SU-DHL-6 (cell line): ENCODE data around the gene TIPIN.
"Not testable (repeated sequence)": the region's sequence is repeated elsewhere in the genome, so short reads cannot be mapped to it uniquely, and the experiment has no call there.

Source experiments
- H2AFZ ChIP-seq: fragments of 200-600 bp; sonication (generic); 2 replicates; pipeline ENCODE4 v1.6.1; 2014; ENCODE audit warnings: low read depth, mild to moderate bottlenecking, moderate library complexity, mixed read lengths, antibody characterized with exemption, low read length; ENCODE audit not compliant: severe bottlenecking
- H3F3A ChIP-seq: fragments of 200-600 bp; shearing (Covaris generic); 2 replicates; pipeline ENCODE4 v1.6.0; 2016; ENCODE audit warnings: antibody characterized with exemption, mild to moderate bottlenecking; ENCODE audit not compliant: insufficient read depth
- H3K27ac ChIP-seq: fragments of 200-600 bp; sonication (generic); 2 replicates; pipeline ENCODE4 v1.5.1; 2016; ENCODE audit warnings: low read depth, mild to moderate bottlenecking, low read length, moderate library complexity, mixed read lengths
- H3K27me3 ChIP-seq: fragments of 200-600 bp; sonication (generic), shearing (Covaris generic); 2 replicates; pipeline ENCODE4 v1.6.0; 2014; ENCODE audit warnings: mild to moderate bottlenecking, low read length
- H3K36me3 ChIP-seq: fragments of 200-600 bp; sonication (generic); 2 replicates; pipeline ENCODE4 v1.6.1; 2014; ENCODE audit warnings: mild to moderate bottlenecking, low read length, mixed read lengths
- H3K4me2 ChIP-seq: fragments of 300-600, 200-600 bp; shearing (Covaris generic), sonication (generic); 2 replicates; pipeline ENCODE4 v1.6.0; 2014; ENCODE audit warnings: low read length, low read depth, mild to moderate bottlenecking; ENCODE audit not compliant: poor library complexity, severe bottlenecking
- H3K4me3 ChIP-seq: fragments of 200-600 bp; sonication (generic); 2 replicates; pipeline ENCODE4 v1.5.1; 2014; ENCODE audit warnings: antibody characterized with exemption, low read length, mild to moderate bottlenecking, mixed read lengths; ENCODE audit not compliant: insufficient read depth, poor library complexity, severe bottlenecking
- H3K79me2 ChIP-seq: fragments of 200-600 bp; sonication (generic); 2 replicates; pipeline ENCODE4 v1.6.1; 2014; ENCODE audit warnings: mild to moderate bottlenecking, low read length, moderate library complexity; ENCODE audit not compliant: insufficient read depth
- H3K9ac ChIP-seq: fragments of 200-600 bp; sonication (generic); 2 replicates; pipeline ENCODE4 v1.7.0; 2014; ENCODE audit warnings: mild to moderate bottlenecking, low read length
- H3K9me2 ChIP-seq: fragments of 200-600 bp; sonication (generic); replicated peaks from 2 replicates; pipeline ENCODE4 v1.6.1; 2014; ENCODE audit warnings: low read length; ENCODE audit not compliant: insufficient read depth
- H3K9me3 ChIP-seq: fragments of 200-600 bp; sonication (generic); 2 replicates; pipeline ENCODE4 v1.6.1; 2014; ENCODE audit warnings: low read length, mixed read lengths; ENCODE audit not compliant: insufficient read depth
- H4K20me1 ChIP-seq: fragments of 200-600 bp; sonication (generic); 2 replicates; pipeline ENCODE4 v1.6.1; 2014; ENCODE audit warnings: low read depth, mild to moderate bottlenecking, antibody characterized with exemption, low read length, moderate library complexity, mixed read lengths
- EZH2phosphoT487 ChIP-seq: fragments of 200-600 bp; sonication (generic), shearing (Covaris generic); conservative IDR thresholded peaks from 2 replicates; pipeline ENCODE4 v1.6.1; 2018; ENCODE audit warnings: mild to moderate bottlenecking, antibody characterized with exemption, low read length, moderate library complexity, mixed read lengths
- TF ChIP-seq, protein P1 (sequence below): fragments of 200-600 bp; sonication (generic); IDR thresholded peaks from one replicate; pipeline ENCODE4 v1.5.1; 2017; ENCODE audit warnings: antibody characterized with exemption, mild to moderate bottlenecking, low read length, moderate library complexity; ENCODE audit not compliant: insufficient read depth, poor library complexity, severe bottlenecking

TIPIN gene

DNA sequence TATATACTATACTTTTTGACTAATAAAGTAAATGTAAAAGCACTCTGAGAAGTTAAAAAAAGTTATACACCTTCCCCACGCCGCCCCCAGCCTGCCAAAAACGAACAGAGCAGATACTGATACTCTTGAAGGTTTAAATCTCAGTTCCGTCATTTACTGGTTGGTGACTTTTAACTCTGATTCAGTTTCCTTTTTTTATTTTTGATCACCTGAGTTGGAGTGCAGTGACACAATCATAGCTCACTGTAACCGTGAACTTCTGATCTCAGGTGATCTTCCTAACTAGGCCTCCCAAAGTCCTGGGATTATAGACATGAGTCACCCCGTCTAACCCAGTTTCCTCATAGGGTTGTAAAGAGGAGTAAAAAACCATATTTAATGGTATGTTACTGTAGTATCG lies 3.3 kb upstream of the TIPIN start:
- H3K4me3 ChIP-seq, result no peak overlapping the region
- H3K9me3 ChIP-seq, result no peaks in the 10 kb centered on the region
- no peaks in the 10 kb centered on the region for H3K9me2 ChIP-seq
- no peaks in the 10 kb centered on the region for H3K36me3 ChIP-seq
- H3K27me3 ChIP-seq, result no peaks in the 10 kb centered on the region
- no peak overlapping the region for H2AFZ ChIP-seq
- TF ChIP-seq, protein P1, sequence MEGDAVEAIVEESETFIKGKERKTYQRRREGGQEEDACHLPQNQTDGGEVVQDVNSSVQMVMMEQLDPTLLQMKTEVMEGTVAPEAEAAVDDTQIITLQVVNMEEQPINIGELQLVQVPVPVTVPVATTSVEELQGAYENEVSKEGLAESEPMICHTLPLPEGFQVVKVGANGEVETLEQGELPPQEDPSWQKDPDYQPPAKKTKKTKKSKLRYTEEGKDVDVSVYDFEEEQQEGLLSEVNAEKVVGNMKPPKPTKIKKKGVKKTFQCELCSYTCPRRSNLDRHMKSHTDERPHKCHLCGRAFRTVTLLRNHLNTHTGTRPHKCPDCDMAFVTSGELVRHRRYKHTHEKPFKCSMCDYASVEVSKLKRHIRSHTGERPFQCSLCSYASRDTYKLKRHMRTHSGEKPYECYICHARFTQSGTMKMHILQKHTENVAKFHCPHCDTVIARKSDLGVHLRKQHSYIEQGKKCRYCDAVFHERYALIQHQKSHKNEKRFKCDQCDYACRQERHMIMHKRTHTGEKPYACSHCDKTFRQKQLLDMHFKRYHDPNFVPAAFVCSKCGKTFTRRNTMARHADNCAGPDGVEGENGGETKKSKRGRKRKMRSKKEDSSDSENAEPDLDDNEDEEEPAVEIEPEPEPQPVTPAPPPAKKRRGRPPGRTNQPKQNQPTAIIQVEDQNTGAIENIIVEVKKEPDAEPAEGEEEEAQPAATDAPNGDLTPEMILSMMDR, result no peak
- no peak for TF ChIP-seq EZH2phosphoT487
- H4K20me1 ChIP-seq, result no peaks in the 10 kb centered on the region
- no peak overlapping the region for H3K27ac ChIP-seq
- H3K4me2 ChIP-seq, result no peak overlapping the region
- H3K9ac ChIP-seq, result no peak overlapping the region
- H3F3A ChIP-seq, result peaks cover under 1% of the 10 kb centered on the region; the same call in 1 of the 2 replicates
- peaks cover 16% of the 10 kb centered on the region for H3K79me2 ChIP-seq

DNA sequence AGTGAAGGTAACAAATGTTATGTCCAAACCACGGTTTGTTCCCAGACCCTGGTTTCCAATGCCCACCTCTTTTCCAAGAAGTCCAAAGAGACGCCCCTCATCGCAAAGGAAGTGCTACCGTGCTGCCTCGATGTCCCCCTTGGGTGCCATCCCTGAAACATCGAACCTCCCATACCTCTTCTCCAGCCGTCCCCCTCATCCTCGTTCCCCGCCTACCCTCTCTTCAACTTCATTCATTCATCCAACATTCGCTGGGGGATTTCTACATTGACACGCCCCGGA lies 467 bp downstream of the TIPIN start:
- Histone ChIP-seq H3K36me3 (peaks cover 10% of the 10 kb centered on the region; the same call in 1 of the 2 replicates), H3K4me2 (peak overlapping the region; percentile 72), H2AFZ (peak overlapping the region; percentile 62), H3K4me3 (peak overlapping the region; percentile 80), H3K27me3 (no peaks in the 10 kb centered on the region), H3K9ac (peak overlapping the region; percentile 82), H3K27ac (peak overlapping the region; percentile 56), H3K9me3 (no peaks in the 10 kb centered on the region), H4K20me1 (no peaks in the 10 kb centered on the region), H3F3A (peaks cover 11% of the 10 kb centered on the region; the same call in 1 of the 2 replicates), H3K9me2 (no peaks in the 10 kb centered on the region), H3K79me2 (peaks cover 31% of the 10 kb centered on the region)
- TF ChIP-seq, protein P1, result no peak
- no peak for TF ChIP-seq EZH2phosphoT487

DNA sequence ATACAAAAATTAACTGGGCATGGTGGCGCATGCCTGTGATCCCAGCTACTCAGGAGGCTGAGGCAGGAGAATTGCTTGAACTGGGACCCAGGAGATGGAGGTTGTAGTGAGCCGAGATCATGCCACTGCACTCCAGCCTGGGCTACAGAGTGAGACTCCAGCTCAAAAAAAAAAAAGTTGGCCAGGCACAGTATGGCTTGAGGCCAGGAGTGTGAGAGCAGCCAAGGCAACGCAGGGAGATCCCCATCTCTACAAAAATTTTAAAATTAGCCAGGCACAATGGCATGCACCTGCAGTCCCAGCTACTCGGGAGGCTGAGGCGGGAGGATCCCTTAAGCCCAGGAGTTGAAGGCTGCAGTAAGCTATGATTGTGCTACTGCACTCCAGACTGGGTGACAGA lies 8.0 kb downstream of the TIPIN start:
- not testable (repeated sequence) for H4K20me1 ChIP-seq, H3K79me2 ChIP-seq, H3K4me3 ChIP-seq, H3K9me3 ChIP-seq, H2AFZ ChIP-seq, H3K9me2 ChIP-seq, H3K9ac ChIP-seq, H3F3A ChIP-seq, H3K27me3 ChIP-seq, H3K27ac ChIP-seq, H3K4me2 ChIP-seq
- peaks cover 22% of the 10 kb centered on the region; the same call in 1 of the 2 replicates for H3K36me3 ChIP-seq

DNA sequence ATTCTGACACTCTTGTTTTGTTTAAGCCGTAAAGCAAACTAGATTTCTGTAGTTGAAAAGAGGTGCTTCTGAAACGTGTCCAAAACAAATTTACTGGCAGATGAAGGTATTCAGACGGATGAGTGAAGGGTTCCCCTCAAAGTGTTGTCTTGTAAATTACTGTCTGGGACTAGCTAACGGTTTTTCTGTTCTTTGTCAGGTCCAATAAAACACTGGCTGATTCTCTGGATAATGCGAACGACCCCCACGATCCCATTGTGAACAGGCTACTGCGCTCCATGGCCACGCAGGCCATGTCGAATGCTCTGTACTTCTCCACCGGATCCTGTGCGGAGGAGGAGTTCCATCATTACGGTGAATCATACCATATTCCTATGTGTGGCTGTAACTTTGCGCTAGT lies 27.7 kb downstream of the TIPIN start:
- H3K79me2 ChIP-seq, result no peaks in the 10 kb centered on the region
- H3K27ac ChIP-seq, result no peak overlapping the region
- H3K9me2 ChIP-seq, result no peaks in the 10 kb centered on the region
- peaks cover 40% of the 10 kb centered on the region; the same call in 1 of the 2 replicates for H3K36me3 ChIP-seq
- H2AFZ ChIP-seq, result no peak overlapping the region
- peaks cover 11% of the 10 kb centered on the region; the same call in 1 of the 2 replicates for H3F3A ChIP-seq
- H4K20me1 ChIP-seq, result no peaks in the 10 kb centered on the region
- no peak overlapping the region for H3K4me2 ChIP-seq
- no peaks in the 10 kb centered on the region for H3K9me3 ChIP-seq
- TF ChIP-seq EZH2phosphoT487, result no peak
- TF ChIP-seq, protein P1, result no peak
- no peak overlapping the region for H3K4me3 ChIP-seq
- H3K9ac ChIP-seq, result no peak overlapping the region
- H3K27me3 ChIP-seq, result no peaks in the 10 kb centered on the region
